HG03432 (cell line): Measurements from ENCODE around the gene PHACTR1.
"Not testable (repeated sequence)": the region's sequence is repeated elsewhere in the genome, so short reads cannot be mapped to it uniquely, and the experiment has no call there.

Experiments used
- ATAC-seq: cut with Tn5 transposase; IDR thresholded peaks from one replicate; pipeline ENCODE4 v1.9.1; 2021; ENCODE audit warnings: mild to moderate bottlenecking, moderate library complexity; ENCODE audit not compliant: unreplicated experiment

PHACTR1 gene

DNA sequence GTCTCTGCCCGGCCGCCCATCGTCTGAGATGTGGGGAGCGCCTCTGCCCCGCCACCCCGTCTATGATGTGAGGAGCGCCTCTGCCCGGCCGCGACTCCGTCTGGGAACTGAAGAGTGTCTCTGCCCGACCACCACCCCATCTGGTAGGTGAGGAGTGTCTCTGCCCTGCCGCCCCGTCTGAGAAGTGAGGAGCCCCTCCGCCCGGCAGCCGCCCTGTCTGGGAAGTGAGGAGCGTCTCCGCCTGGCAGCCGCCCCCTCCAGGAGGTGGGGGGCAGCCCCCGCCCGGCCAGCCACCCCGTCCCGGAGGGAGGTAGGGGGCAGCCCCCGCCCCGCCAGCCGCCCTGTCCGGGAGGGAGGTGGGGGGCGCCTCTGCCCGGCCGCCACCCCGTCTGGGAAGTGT, 417.3 kb downstream of the PHACTR1 start:
- ATAC-seq, result not testable (repeated sequence)

DNA sequence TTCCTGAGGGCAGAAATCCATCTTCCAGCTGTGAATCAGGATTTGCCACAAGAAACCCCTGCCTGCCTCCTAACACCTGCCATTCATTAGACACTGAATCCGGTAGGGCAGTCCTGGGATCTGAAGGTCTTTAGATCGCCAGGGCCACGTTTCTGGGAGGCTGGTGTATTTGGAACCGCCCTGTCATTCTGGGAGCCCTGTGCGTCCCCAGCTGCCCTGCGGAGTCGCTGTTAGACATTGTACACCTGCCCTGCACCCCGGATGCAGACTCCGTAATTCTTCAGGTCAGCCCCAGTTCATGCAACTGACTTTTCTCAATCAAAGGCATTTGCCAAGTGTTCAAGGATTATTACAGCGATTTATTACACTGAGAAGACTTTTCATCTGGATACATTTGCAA, 418.6 kb downstream of the PHACTR1 start:
- no peak for ATAC-seq

DNA sequence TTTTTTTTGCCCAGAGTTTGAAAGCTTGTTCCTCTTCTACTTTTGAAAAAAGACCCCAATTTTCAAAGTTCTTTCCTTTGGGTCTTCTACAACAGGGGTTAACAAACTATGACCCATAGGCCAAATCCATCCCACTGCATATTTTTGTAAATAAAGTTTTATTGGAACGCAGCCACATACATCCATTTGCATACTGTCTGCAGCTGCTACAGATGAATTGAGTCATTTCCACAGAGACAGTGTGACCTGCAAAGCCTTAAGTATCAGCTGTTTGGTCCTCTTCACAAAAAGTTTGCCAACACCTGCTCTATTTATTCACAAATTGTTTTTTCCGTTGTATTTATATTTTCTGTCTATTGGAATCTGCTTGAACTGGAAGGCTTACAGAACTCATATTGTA, 422.6 kb downstream of the PHACTR1 start:
- no peak for ATAC-seq

DNA sequence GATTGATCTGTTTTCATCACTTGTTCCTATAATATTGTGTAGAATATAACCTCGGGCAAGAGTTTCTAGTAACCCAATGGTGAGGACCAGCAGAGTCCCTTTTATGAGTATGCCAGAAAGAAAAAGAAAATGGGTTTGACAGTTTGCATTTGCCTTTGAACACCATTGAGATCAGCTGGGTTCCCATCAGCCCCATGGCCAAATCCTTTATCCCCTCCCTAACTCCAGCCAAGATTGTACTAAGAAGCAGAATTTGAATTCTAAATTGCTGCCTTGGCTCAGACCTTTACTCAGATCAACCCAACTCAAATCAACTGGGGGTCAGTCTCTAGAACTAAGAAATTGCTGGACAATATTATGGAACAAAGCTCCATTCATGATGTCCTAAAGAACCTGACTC, 424.4 kb downstream of the PHACTR1 start:
- no peak for ATAC-seq

DNA sequence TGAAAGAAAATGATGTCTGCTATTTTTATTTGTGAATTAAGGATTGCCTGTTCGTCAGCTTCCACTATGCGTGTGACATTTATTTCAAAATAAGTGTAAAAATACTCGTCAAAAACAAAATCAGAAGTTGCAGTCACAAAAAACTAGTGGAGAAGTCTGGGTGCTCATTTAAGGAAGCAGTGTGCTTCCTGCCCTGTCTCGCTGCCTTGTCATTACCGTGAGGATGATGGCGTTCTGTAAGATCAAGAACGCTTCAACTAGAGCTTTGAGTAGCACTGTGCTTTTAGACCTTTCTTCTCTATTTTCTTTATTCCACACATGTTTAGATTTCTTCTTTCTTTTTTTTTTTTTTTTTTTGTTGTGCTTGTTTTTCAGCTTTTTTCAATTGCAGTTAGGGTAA, 424.8 kb downstream of the PHACTR1 start:
- ATAC-seq, result no peak

DNA sequence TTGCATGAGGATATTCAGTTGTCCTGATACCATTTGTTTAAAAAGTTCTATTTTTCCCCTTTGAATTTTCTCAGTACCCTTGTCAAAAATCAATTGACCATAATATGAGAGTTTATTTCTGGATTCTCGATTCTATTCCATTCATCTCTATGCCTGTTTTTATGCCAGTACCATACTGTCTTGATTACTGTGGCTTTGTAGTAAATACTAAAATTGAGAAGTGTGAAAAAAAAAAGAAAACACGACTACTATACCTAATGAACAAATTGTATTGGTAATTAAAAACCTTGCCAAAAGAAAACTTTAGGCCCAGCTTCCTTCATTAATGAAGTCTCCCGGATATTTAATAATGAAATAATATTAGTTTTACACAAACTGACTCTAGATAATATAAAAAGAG, 426.0 kb downstream of the PHACTR1 start:
- ATAC-seq, result no peak

DNA sequence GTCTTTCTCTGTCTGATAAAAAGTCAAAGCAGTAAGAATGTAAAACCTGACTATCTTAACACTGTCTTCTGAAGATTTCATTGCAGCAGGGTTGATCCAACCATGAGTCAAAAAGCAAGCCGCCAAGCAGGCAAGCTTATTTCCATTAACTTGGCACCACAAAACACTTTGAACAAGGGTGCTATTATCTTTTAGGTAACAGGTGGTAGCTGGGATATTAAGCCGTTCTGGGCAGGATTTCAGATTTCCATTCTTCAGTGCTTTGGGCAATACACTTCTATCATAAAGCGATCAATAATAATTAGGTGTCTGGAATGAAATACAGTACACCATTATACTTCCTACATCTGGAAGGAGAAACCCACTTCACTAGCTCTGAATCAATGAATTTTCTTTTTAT, 429.9 kb downstream of the PHACTR1 start:
- ATAC-seq, result no peak

DNA sequence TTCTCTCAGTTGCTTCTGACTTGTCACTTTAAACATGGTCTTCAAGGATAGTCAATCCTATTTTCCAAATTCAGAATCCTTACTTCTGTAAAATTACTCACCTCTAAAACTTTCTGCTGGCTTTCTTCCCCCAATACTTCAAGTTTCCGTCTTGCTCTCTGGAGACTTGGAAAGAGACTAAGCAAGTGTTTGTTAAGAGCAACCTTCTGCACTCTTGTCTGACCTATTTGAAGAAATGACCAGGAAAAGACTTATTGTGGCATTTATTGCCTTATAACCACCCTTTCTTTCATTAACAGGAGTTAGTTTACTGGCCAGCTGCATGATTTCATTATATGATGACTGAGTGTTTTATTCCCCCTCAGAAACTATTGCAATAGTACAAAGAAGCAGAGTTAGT, 430.8 kb downstream of the PHACTR1 start:
- no peak for ATAC-seq

DNA sequence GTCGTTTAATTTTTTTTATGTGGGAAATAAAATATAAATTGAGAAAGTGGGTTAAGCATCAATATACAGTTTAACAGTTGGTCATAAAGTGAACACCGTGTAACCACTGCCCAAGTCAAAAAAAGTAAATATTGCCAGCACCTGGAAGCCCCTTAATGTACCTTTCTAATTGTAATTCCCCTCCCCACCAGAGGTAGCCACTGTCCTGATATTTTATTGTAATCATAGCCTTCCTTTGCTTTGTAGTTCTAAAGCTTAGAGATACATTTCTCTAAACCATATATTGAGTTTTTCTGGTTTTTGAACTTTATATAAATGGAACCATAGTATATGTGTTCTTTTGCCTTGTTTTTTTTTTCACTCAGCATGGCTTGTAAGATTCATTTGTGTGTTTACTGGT, 431.2 kb downstream of the PHACTR1 start:
- no peak for ATAC-seq

DNA sequence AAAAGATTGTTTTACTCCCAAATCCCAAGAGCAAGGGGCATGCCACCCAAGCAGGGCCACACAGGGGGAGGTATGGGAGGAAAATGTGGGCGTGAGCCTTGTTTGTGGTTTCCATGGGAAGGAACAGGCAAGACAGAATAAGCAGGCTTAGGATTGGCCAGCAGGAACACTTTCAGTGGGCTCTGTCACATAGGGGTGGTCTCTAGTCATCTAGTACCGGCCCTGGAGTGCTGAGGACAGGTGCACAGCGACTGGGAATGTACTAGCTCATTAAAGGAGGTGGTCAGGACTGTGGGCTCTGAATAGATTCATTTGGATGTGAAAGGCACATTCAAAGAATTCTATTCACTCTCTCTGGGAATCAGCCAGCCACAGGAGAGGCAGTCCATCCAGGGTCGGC, 436.2 kb downstream of the PHACTR1 start:
- ATAC-seq, result no peak

DNA sequence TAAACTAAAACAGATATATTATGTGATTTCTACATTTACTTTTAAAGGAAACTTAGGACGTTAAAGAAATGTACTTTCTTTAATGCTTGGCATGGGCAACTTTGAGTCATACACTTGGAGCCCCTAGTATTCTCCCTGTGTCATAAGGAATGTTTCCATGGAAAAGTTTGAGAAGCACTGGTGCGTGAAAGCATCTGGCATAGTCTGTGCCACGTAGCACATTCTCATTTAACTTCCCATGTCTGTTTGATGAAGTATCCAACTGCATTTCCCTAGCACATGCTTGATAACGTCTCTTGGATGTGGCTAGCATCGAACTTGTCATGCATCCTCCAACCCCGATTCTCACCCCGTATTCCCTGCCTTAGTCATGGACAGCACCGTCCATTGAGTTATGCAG, 439.8 kb downstream of the PHACTR1 start:
- no peak for ATAC-seq

DNA sequence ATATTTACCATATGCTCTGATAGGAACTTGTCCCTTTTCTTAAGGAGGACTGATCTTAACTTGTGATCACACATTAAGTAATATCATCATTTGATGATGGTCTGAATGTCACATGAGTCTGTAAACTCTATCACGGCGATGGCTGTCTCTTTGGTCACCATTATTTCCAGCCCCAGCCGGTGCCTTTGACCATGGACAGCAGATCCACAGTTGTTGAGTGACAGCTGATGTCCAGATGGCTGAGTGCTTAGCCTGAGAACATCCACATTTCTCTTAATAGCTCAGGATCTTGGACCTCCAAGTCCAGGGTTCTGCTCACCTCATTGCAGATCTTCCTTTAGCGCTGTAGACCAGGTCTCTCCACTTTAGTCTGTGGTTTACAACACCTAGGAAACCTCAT, 440.7 kb downstream of the PHACTR1 start:
- no peak for ATAC-seq

DNA sequence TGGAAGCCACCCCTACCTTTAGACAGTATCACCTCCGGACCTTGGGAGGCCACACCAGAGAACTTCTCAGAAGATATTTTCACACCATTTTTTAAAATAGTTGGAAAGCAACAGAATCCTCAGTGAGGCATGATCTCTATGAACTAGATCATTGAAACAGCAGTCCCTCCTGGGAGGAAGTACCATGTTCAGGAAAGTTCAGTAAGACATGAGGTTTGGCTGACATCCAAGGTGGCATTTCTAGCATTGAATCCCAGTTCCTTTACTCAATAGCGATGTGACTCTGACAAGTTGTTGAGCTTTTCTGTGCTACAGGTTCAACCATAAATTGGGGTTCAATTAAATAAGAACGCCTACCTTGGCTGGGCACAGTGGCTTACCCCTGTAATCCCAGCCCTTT, 442.7 kb downstream of the PHACTR1 start:
- ATAC-seq, result no peak

DNA sequence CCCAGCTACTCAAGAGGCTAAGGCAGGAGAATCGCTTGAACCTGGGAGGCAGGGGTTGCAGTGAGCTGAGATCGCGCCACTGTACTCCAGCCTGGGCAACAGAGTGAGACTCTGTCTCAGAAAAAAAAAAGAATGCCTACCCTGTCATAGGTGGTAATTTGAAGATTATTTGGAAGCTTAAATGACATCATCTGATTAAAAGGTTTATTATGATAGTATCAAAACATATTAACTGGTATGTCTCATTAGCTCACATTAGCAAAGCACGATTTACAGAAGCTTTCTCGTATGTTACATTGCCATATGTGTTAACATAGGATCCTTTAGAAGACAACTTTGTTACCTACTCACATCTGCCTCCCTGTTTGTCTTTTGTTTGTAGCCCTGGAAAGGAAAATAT, 443.3 kb downstream of the PHACTR1 start:
- not testable (repeated sequence) for ATAC-seq

DNA sequence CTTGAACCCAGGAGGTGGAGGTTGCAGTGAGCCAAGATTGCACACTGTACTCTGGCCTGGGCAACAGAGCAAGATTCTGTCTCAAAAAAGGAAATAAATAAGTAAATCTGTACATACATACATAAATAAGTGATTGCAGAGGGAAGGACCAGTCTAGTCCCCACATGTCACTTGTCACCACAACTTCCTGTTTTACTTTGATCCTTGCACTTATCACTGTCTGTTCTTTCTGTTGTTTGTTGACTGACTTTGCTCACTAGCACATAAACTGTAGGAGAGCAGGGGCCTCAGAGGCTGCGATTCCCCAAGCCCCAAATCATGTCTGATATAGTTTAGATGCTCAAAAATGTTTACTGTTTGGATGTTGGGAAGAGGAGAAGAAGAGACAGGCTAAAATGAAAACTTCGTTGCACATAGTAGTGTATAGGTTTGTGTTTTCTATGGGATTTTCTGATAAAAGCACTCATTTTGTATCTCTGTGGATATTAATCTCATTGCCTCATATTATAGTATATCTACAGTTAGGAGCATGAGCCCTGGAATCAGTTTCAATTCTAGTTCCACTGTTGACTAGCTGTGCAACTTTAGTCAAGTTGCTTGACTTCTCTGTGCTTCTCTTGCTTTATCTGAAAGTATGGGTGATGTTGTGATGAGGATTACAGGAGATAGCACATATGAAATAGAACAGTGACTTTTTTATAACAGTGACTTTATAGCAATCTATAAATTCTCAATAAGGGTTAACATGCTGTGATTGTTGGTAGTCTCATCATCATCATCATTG, 446.8 kb downstream of the PHACTR1 start:
- ATAC-seq, result no peak

DNA sequence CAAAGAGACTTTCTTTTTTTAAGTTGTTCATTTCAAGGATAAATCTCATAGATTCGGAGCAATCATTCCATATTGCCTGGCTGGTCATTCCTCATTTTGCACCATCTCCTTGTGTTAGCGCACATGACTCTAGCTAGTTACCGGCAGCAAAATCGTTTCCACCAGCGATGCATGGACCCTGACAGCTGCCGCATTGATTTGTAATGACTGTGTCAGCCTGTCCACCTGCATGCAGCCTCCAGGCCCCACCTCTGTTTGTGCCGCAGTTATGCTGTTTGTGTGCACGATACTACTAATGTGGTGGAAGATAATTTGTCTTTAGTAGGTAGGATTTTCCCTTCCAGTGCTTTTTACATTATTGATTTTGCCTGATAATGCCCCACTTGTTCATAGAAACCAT, 447.7 kb downstream of the PHACTR1 start:
- no peak for ATAC-seq

DNA sequence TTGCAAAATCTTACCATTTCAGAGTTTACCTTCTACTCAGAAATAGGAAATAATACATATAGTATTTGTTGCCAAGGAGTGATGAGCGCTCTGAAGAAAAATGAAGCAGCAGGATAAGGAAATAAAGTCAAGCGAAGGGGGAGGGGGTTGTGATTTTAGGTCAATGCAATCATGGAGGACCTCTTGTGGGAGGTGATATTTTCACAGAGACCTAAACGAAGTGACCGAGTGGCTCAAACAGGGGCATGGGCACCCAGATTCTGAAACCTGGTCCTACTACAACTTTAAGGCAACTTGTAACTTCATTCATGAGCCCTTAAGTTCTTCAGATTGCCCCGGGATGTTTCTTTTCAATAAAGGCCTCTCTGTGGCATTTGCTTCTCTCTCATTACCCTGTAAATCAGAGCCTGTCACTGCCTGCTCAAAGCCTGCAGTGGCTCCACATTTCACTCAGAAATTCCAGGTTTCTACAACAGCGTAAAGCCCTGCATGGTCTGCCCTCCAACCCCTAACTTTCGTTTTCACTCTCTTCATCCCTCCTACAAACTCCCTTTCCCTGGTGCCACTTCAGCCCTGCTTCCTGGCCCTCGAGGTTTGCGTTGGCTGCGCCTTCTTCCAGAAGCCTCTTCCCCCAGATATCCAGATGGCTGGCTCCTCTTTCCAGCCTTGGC, 449.1 kb downstream of the PHACTR1 start:
- ATAC-seq, result no peak

DNA sequence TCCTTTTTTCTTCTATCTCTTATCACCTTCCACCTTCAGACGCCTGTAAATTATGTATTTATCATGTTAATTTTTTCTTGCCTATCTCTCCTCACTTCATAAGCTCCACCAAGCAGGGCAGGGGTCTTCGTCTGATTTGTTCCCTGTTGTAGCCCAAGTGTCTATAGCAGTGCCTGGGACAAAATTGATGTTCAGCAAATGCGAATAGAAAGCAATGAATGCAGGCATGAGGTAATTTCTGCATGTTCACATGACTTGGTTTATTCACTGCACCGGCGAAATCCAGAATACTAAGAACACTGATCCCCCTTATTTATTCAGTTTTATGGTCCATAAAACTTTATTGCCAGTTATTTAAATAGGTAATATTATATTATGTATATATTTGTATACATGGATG, 449.7 kb downstream of the PHACTR1 start:
- ATAC-seq, result no peak

DNA sequence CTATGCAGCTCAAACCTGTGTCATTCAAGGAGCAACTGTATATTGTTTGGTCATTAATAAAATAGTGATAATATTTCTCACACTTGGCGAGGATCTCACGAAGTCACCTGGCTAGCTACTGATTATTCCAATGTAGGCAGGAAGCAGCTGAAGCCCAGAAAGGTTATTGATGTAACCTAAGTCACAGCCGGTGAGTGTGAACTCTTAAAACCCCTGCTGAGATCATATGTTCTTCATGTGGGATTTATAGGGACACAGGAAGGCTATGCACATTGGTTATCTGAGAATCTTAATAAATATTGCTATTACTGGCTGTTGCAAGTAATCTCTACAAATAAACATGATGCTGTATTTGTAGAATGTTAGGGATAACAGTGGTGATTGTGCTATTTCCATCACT, 450.3 kb downstream of the PHACTR1 start:
- no peak for ATAC-seq

DNA sequence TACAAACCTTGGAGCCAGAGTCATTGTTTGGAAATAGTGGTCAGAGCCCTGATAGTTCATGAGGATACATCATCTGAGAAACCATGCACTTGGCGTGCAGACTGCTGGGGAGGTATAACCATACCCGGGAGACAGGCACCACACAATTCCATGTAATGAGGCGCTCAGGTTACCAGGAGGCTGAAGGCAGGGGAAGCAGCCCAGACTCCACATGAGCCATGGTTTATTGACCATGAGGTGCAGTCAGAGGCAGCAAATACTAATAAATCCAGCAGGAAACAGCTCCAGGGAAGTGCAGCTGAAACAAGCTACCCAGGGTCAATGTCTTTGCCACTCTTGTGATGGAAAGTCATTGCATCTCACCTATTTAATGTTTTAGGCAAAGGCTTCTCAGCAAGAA, 455.7 kb downstream of the PHACTR1 start:
- no peak for ATAC-seq

DNA sequence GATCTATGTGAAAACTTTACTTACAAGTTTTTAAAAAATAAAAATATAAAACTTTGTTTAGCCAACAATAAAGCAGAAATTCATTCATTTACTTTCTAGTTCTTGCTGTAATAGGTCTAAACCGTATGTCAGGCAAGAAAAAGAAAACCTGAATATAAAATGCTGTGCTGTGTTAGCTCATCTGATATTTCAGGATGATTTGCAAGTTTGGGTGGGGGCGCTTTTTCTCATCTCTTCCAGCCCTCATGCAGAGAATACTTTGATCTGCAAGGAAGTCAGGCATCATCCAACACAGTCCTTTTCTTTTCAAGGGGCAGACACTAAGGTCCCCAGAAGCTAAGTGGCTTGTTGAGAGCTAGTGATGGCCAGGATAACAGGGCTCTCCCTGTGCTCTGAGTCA, 458.5 kb downstream of the PHACTR1 start:
- ATAC-seq, result no peak

DNA sequence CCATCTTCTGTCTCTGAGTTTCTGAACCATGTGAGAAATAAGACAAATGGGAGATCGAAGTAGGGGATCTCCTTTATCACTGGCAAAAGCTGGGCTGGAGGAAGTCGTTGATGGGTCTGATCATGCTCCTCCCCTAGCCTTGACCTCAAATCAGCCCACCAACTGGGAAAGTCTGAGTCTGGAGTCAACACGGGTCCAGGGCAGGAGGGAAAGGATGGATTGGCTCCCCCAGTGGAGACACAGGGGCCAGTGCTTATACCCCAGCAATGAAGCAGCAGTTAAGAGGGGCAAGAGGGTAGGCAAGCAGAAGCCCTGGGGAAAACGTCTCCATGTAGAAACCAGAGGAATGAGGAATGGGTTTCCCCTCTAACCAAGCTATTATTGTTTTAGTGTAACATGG, 459.2 kb downstream of the PHACTR1 start:
- ATAC-seq, result no peak

DNA sequence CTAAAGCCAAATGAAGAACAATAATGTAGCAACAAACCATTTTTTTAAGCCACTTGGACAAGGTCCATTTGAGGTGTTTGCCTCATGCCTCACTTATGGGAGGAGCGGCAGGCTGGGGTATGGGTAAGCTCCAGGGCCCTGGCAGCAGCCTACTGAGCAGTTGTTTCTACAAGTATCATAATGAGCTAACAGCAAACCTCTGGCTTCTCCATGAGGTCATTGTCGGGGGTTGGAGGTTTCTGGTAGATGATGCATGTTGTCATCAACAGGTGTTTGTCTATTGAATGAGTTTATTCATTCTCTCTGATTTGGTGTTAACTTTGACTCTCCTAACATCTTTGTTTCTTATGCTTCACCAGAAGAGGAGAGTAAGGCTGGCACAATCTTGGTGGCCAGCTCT, 461.1 kb downstream of the PHACTR1 start:
- no peak for ATAC-seq
